A549 (cell line): ENCODE results near the gene CHST11.

ENCODE experiments used
- BHLHE40 ChIP-seq: IDR thresholded peaks from 2 replicates; pipeline ENCODE4 v1.6.1; 2012; ENCODE audit warnings: low read depth, low read length, inconsistent platforms
- RAD21 ChIP-seq, 2 experiments: fragments of >200 bp in 1 of 2; sonication (Bioruptor Twin) in 1 of 2; formaldehyde crosslinking in 1 of 2; IDR thresholded peaks in 1 of 2; conservative IDR thresholded peaks in 1 of 2; 2 replicates in 1 of 2; 3 replicates in 1 of 2; pipeline ENCODE4 v1.6.1; 2012 to 2018; ENCODE audit warnings: inconsistent platforms in 1 of 2
- TF ChIP-seq, protein P1 (sequence below): fragments of >200 bp; sonication (Bioruptor Twin); formaldehyde crosslinking; IDR thresholded peaks from 3 replicates; pipeline ENCODE4 v1.5.1; 2016
- TF ChIP-seq, protein P2 (sequence below): IDR thresholded peaks from 2 replicates; pipeline ENCODE4 v1.6.1; 2012
- TF ChIP-seq, protein P3 (sequence below): fragments of 450-650 bp; IDR thresholded peaks from 2 replicates; pipeline ENCODE4 v1.6.1; 2014; ENCODE audit warnings: antibody characterized with exemption
- TF ChIP-seq, protein P4 (sequence below): IDR thresholded peaks from 2 replicates; pipeline ENCODE4 v1.6.1; 2012

DNA sequence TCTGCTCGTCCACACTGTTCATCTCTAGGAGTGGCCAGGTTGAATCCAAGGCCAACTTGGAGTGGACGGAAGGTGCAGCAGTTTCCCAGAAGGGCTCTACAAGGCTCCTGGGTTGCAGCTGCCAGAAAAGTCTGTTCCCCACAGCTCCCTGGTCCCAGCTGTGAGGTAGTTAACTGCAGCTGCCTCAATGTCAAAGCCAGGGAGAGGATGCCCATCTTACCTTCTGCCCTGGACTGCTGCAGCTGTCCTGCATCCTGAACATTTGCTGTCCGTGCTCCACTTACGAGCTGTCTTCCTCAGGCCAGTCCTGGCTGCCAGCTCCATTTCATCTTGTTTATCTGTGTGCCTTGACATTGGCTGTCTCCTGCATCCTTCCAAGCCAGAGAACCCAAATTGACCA, 274.0 kb downstream of the CHST11 start:
- TF ChIP-seq, protein P1, sequence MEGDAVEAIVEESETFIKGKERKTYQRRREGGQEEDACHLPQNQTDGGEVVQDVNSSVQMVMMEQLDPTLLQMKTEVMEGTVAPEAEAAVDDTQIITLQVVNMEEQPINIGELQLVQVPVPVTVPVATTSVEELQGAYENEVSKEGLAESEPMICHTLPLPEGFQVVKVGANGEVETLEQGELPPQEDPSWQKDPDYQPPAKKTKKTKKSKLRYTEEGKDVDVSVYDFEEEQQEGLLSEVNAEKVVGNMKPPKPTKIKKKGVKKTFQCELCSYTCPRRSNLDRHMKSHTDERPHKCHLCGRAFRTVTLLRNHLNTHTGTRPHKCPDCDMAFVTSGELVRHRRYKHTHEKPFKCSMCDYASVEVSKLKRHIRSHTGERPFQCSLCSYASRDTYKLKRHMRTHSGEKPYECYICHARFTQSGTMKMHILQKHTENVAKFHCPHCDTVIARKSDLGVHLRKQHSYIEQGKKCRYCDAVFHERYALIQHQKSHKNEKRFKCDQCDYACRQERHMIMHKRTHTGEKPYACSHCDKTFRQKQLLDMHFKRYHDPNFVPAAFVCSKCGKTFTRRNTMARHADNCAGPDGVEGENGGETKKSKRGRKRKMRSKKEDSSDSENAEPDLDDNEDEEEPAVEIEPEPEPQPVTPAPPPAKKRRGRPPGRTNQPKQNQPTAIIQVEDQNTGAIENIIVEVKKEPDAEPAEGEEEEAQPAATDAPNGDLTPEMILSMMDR = no peak
- TF ChIP-seq RAD21 (conservative IDR thresholded peaks at IDR 0.05 in 1 of 2, IDR thresholded peaks at IDR 0.05 in 1 of 2) (no peak), BHLHE40 (no peak)
- TF ChIP-seq, protein P2, sequence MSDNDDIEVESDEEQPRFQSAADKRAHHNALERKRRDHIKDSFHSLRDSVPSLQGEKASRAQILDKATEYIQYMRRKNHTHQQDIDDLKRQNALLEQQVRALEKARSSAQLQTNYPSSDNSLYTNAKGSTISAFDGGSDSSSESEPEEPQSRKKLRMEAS = no peak
- TF ChIP-seq, protein P3, sequence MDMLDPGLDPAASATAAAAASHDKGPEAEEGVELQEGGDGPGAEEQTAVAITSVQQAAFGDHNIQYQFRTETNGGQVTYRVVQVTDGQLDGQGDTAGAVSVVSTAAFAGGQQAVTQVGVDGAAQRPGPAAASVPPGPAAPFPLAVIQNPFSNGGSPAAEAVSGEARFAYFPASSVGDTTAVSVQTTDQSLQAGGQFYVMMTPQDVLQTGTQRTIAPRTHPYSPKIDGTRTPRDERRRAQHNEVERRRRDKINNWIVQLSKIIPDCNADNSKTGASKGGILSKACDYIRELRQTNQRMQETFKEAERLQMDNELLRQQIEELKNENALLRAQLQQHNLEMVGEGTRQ = no peak
- TF ChIP-seq, protein P4, sequence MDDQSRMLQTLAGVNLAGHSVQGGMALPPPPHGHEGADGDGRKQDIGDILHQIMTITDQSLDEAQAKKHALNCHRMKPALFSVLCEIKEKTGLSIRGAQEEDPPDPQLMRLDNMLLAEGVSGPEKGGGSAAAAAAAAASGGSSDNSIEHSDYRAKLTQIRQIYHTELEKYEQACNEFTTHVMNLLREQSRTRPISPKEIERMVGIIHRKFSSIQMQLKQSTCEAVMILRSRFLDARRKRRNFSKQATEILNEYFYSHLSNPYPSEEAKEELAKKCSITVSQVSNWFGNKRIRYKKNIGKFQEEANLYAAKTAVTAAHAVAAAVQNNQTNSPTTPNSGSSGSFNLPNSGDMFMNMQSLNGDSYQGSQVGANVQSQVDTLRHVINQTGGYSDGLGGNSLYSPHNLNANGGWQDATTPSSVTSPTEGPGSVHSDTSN = no peak
